Activated naive CD4-positive, alpha-beta T cell treated with anti-CD3 and anti-CD28 coated beads, Interleukin-2, amount 50 U/mL, for 24 hours (primary cell): ENCODE results near the gene GRIN3A.
"Not testable (repeated sequence)": the region's sequence is repeated elsewhere in the genome, so short reads cannot be mapped to it uniquely, and the experiment has no call there.

Source experiments
- H3K27ac Mint-ChIP-seq: one replicate; pipeline ENCODE4 v1.8.0; 2021; ENCODE audit warnings: mild to moderate bottlenecking, mixed read lengths
- H3K27me3 Mint-ChIP-seq: one replicate; pipeline ENCODE4 v1.8.0; 2021; ENCODE audit warnings: mixed read lengths
- H3K36me3 Mint-ChIP-seq: one replicate; pipeline ENCODE4 v1.8.0; 2021; ENCODE audit warnings: mixed read lengths
- H3K4me1 Mint-ChIP-seq: one replicate; pipeline ENCODE4 v1.8.0; 2021; ENCODE audit warnings: mixed read lengths
- H3K4me3 Mint-ChIP-seq: one replicate; pipeline ENCODE4 v1.8.0; 2021; ENCODE audit warnings: mild to moderate bottlenecking, mixed read lengths
- H3K9me3 Mint-ChIP-seq: one replicate; pipeline ENCODE4 v1.8.0; 2021; ENCODE audit warnings: mixed read lengths

GRIN3A gene

DNA sequence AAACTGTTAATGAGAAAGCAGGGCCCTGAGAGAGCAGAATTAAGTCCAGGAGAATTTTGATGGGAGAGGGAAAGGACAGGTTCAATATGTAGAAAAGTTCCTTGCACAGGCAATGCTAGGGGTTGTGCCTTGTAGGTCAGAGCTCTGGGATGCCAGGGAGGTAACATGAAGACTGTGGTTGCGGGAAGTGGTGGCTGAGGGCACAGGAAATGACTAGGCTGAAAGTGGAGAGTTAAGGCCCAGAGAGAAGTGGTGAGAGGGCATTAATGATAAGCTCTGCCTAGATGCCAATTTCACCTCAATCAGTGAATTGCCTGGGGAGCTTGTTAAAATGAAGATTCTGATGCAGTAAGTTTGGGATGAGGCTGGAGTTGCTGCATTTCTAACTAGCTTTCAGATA is 112.2 kb downstream of the GRIN3A start:
- H3K27ac Mint-ChIP-seq, result no peak overlapping the region
- H3K4me3 Mint-ChIP-seq, result no peak overlapping the region
- H3K4me1 Mint-ChIP-seq, result peaks cover 6% of the 10 kb centered on the region
- H3K36me3 Mint-ChIP-seq, result no peaks in the 10 kb centered on the region
- H3K9me3 Mint-ChIP-seq, result no peaks in the 10 kb centered on the region
- H3K27me3 Mint-ChIP-seq, result no peaks in the 10 kb centered on the region

DNA sequence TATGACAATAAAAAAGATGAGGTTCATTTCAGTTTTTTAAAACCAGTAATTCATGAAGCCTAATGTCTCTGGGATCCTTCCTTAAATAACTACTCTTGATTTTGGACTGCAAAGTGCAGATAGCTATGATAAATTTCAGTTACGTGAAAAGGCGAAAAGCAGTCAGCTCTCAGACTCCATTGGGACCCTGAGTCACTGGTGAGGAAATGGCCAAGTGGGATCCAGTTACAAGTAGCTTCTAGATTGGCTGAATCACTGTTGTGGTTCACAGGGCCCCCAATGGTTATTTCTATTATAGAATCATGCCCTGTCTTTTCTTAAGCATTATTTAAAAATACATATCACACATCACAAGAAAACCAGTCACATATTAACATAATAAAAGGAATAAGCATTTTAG is 112.6 kb downstream of the GRIN3A start:
- Mint-ChIP-seq H3K27ac (no peak overlapping the region), H3K9me3 (no peaks in the 10 kb centered on the region), H3K36me3 (no peaks in the 10 kb centered on the region), H3K27me3 (no peaks in the 10 kb centered on the region), H3K4me3 (no peak overlapping the region), H3K4me1 (peaks cover 6% of the 10 kb centered on the region)

DNA sequence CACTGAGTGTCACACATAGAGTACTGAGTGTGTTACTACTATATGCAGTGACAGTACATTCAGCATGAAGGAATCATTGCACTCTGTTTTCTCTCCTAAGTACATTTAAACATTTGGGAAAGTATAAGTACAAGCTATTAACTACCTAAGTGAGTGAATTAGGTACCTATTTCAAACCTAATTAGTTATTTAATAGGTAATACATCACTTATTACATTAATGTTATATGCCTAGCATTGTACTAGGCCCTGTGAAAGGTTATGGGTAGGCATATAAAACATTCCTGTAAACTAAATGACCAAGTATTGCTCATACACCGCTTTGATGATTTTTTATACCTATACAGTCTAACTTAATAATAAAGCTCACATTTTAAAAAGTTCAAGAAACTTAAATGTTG is 118.0 kb downstream of the GRIN3A start:
- Mint-ChIP-seq H3K36me3 (no peaks in the 10 kb centered on the region), H3K9me3 (no peaks in the 10 kb centered on the region)

DNA sequence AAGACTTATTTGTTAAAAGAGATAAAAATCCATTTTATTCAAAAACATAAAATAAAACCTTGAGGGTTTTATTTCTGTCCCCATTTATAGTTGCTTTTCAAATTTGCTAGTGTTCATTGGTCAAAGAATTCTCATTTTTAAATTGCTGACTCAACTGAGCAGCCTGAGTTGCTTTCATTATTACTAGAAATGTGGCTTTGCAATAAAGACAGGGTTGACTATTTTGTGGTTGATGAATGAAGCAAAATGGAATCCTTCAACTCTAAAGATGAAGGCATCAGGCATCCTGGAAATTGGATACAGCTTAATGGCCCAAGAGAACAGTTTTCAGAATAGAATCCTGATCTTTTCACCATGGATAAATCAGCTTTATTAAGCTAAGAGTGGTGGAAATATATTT is 119.7 kb downstream of the GRIN3A start:
- Mint-ChIP-seq H3K4me1 (no peaks in the 10 kb centered on the region), H3K36me3 (no peaks in the 10 kb centered on the region), H3K27me3 (no peaks in the 10 kb centered on the region), H3K9me3 (no peaks in the 10 kb centered on the region), H3K27ac (no peak overlapping the region), H3K4me3 (no peak overlapping the region)

More for the DNA sequence above, 118.0 kb downstream of the GRIN3A start:
- H3K27me3 Mint-ChIP-seq, result no peaks in the 10 kb centered on the region
- H3K4me3 Mint-ChIP-seq, result no peak overlapping the region
- H3K4me1 Mint-ChIP-seq, result no peaks in the 10 kb centered on the region
- H3K27ac Mint-ChIP-seq, result no peak overlapping the region

DNA sequence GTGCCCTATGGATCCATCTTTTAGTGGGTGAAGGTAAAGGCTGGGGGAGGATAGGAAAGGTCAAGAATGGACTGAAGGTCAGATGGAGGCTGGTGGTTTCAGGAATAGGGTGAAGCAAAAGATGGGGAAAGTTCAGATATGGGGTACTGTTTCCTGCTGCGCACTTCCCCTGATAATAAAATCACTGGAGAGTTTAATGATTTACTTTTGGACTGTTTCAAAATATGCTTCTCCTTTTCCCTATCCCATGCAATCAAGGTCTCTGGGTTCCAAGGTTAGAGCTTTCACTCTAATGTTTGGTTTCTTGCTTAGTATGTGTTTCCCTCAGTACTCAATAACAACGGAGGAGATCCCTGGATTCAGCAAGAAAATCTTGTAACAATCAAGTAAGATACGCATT is 132.9 kb downstream of the GRIN3A start:
- Mint-ChIP-seq H3K27me3 (peaks cover 3% of the 10 kb centered on the region), H3K27ac (no peak overlapping the region), H3K9me3 (no peaks in the 10 kb centered on the region), H3K4me3 (no peak overlapping the region), H3K4me1 (peaks cover 5% of the 10 kb centered on the region), H3K36me3 (no peaks in the 10 kb centered on the region)

DNA sequence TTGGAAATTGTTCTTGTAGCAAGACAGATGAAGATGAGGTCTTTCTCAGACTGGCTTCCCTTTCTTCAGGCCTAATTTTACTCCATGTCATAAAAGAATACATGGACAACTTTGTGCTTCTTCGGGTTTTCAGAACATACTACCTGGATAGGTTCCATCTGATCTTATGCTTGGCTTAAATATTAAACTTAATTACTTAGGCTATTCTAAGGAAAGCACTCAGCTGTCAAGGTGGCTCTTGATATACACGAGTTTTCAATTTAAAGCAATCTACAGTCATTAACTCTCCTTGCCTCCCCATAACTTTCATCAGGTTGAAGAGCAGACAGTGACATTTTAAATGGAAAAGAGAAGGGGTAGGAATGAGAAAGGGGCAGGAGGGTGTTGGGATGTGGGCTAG is 134.2 kb downstream of the GRIN3A start:
- H3K27me3 Mint-ChIP-seq, result peaks cover 3% of the 10 kb centered on the region
- H3K36me3 Mint-ChIP-seq, result no peaks in the 10 kb centered on the region
- H3K27ac Mint-ChIP-seq, result no peak overlapping the region
- no peaks in the 10 kb centered on the region for H3K9me3 Mint-ChIP-seq
- no peak overlapping the region for H3K4me3 Mint-ChIP-seq
- peaks cover 5% of the 10 kb centered on the region for H3K4me1 Mint-ChIP-seq

DNA sequence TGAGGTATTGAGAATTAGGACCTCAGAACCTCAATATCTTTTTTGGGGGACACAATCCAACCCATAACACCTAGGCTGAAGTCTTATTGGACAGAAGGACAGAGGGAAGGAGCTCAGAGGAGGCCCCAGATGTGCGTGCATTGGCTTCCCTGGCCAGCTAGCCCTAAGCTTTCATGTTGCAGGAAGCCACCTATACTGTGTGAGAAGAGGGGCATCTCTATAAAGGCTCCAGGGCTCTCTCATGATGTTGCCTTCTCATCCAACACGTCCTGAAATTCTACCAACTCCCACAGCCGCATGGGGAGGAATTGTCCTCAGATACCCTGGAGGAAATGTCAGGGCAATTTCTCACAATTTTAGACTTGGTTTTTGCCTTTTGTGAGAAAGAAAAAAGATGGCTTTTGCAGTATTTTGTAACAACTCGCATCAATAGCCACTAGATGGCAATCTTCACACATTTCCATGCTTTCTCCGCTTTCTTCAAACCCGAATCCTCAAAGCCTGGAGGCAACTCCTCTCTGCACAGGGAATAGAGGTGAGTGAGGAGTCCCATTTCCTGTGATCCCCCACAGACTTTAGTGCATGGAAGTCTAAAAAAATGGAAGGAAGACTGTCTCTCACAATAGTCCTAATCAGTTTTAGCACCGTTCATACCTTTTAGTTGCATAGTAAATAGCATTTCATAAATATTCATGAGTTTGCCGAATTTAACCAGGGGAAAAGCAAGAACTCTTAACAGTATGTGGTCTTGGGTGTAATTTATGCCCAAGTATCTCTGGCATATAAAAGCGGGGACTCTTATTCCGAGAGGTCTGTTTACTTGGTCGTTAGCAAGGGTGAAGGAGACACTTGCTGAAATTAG is 136.3 kb downstream of the GRIN3A start:
- H3K27me3 Mint-ChIP-seq, result no peaks in the 10 kb centered on the region
- no peaks in the 10 kb centered on the region for H3K36me3 Mint-ChIP-seq
- H3K9me3 Mint-ChIP-seq, result no peaks in the 10 kb centered on the region
- H3K4me3 Mint-ChIP-seq, result peak overlapping the region; percentile 64
- H3K4me1 Mint-ChIP-seq, result peaks cover 5% of the 10 kb centered on the region
- H3K27ac Mint-ChIP-seq, result no peak overlapping the region

DNA sequence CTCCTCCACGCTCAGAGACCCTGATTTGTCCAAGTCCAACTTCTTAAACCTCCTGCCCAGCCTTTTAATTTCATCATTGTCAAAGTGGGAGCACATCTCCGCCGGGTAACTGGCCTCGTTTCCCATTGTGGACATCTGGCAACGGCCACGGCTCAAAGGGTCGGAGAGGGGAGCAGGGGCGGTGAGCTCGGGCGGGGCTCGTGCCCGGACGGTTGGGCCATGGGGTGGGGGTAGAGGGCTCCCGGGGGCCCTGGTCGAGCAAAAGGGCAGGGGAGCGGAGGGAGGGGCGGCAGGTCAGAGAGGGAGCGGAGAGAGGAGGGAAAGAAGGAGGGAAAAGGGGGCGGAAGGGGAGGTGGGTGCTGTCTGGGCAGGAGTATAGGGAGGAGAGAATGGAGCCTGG is 143.7 kb downstream of the GRIN3A start, which contains the start of gene PPP3R2:
TSS of gene PPP3R2 (minus strand) at position 174 of the 400 bp plus-strand sequence. CDS start at position 126, 48 bp downstream.
- Mint-ChIP-seq H3K4me3 (no peak within 1 kb of the TSS), H3K27ac (peak within 1 kb of the TSS; percentile 30), H3K36me3 (no peaks in the 10 kb centered on the region), H3K4me1 (no peaks in the 10 kb centered on the region), H3K27me3 (no peaks in the 10 kb centered on the region), H3K9me3 (no peaks in the 10 kb centered on the region)

DNA sequence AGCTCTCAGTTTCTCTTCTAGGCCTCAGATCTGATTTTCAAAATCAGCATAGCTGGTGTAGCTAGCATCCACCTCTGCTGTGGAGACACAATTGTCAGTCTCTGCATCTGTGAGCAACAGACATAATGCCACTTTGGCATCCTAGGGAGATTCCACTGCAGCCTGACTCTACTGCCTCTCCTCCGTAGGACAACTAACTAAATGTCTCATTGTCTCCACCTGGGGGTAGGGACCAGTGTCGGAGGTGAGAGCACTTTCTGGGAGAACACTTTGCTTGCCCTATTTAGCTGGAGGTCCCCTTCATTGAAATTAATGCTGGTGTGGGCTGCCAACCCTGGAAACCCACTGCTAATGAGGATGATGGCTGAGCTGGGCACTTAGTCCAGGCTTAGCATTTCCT is 145.1 kb downstream of the GRIN3A start:
- Mint-ChIP-seq H3K36me3 (no peaks in the 10 kb centered on the region), H3K27me3 (no peaks in the 10 kb centered on the region), H3K4me3 (no peak overlapping the region), H3K4me1 (no peaks in the 10 kb centered on the region), H3K9me3 (no peaks in the 10 kb centered on the region), H3K27ac (no peak overlapping the region)

DNA sequence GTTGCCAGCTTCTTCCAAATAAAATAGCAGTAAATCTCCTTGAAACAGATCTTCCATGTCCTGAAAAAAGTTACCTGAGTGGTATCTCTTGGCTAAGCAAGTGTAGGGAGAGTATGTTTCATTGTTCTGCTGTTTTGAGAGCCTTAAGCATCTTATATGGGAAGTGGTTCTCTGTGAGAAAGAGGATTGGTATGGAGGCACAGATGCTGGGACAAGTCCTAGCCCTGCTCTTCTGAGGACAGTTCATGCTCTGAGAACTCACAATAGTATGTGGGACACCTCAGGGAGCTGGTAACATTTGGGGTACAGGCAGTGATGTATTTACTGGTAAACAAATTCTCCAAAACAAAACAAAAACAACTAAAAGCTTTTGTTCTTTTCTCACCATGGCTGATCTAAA is 145.7 kb downstream of the GRIN3A start:
- no peaks in the 10 kb centered on the region for H3K36me3 Mint-ChIP-seq
- H3K4me3 Mint-ChIP-seq, result no peak overlapping the region
- H3K9me3 Mint-ChIP-seq, result no peaks in the 10 kb centered on the region
- H3K4me1 Mint-ChIP-seq, result no peaks in the 10 kb centered on the region
- H3K27me3 Mint-ChIP-seq, result no peaks in the 10 kb centered on the region
- H3K27ac Mint-ChIP-seq, result no peak overlapping the region

DNA sequence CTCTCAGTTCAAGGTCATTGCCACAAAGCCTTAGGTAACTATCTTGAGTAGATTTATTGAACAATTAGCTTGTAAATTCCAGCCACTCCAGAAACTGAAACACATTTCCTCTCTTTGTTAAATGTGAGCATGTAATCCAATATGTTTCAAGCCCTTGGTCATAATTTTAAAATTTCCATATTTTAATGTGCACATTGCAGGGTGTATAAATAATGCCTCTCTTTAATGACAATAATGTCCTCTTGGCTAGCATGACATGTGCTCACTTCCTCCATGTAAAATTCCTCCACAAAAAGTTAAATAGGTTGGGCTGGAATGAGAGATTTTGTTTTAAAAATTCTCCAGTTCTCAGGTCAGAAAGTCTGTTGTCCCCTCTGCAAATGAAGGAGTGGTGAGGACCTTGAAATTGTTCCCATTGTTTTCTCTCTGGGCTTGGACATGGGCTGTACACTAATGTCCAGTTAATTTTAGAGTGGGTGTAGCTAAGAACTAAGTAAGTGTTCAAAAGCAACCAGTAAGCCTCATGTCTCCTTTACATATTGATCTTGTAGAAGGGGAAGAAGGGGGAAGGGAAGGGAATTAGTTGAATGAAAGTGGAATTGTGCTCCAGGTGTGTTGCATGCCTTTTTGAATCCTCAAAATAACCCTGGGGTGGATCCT is 146.5 kb downstream of the GRIN3A start:
- Mint-ChIP-seq H3K27ac (no peak overlapping the region), H3K27me3 (no peaks in the 10 kb centered on the region), H3K4me1 (peaks cover under 1% of the 10 kb centered on the region), H3K9me3 (no peaks in the 10 kb centered on the region), H3K4me3 (no peak overlapping the region), H3K36me3 (no peaks in the 10 kb centered on the region)

DNA sequence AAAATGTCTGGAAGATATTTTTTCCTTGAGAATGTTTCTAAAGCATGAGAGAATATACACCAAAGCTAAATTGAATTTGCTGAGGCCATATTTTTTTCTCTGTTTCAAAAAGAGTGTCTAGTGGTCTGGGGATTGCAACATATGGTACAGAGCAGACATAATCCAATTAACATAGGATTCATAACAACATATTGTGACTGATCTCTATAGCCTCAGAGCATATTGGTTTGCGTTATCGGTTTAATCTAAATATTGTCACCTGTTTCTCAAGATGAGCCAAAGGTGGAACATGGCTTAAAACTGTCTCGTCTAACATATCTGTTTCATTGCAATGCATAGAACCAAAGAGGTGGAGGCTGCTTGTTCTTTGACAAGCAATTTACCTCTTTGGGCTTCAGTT is 147.5 kb downstream of the GRIN3A start:
- Mint-ChIP-seq H3K4me3 (no peak overlapping the region), H3K27me3 (no peaks in the 10 kb centered on the region), H3K9me3 (no peaks in the 10 kb centered on the region), H3K36me3 (no peaks in the 10 kb centered on the region), H3K27ac (no peak overlapping the region), H3K4me1 (peaks cover 6% of the 10 kb centered on the region)

DNA sequence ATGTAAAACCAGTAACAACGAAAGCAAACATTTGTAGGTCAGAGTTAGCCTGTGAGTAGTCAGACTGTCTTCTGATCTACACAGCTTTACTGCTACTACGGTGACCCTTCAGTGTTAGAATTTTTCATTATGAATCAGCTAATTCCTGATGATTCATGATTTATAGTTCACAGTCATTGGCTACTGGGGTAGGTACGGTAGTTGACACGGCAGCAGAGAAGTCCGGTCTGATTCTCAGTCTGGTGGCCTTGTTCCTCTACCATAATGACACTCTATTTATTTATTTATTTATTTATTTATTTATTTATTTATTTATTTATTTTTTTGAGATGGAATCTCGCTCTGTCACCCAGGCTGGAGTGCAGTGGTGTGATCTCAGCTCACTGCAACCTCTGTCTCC is 148.4 kb downstream of the GRIN3A start:
- not testable (repeated sequence) for H3K27me3 Mint-ChIP-seq, H3K27ac Mint-ChIP-seq, H3K4me1 Mint-ChIP-seq, H3K9me3 Mint-ChIP-seq, H3K4me3 Mint-ChIP-seq, H3K36me3 Mint-ChIP-seq

DNA sequence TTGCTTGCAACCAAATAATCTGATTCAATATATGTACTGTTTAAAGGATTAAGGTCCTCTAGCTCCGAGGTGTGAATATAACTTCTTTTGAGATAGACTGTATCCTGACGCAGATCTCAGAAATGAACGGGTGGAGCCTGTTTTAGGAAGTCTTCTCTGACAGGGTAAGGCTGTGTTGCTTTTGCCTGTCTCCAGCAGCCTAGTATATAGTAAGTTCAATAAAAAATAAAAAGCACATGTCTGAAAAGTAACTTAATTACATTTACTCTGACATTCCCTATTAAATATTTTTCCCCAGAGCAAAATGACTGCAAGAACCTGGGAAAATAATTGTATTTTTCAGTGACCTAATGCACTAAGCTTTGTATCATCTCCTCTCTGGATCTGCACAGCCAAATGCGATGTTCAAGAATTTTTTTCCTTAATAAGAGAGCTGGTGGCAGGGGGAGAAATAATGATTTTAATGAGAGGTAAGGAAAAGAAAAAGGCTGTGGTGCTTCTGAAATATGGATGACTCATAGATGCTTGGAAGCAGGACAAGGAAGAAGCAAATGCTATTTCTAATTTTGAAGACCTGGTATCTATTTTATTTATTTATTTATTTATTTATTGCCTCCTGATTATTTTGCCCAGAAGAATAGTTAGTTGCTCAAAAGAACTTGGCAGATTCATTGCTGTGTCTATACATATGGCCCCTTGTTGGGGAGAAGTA is 151.0 kb downstream of the GRIN3A start:
- Mint-ChIP-seq H3K4me3 (no peak overlapping the region), H3K36me3 (no peaks in the 10 kb centered on the region), H3K4me1 (peaks cover 6% of the 10 kb centered on the region), H3K27ac (no peak overlapping the region), H3K9me3 (no peaks in the 10 kb centered on the region), H3K27me3 (no peaks in the 10 kb centered on the region)

DNA sequence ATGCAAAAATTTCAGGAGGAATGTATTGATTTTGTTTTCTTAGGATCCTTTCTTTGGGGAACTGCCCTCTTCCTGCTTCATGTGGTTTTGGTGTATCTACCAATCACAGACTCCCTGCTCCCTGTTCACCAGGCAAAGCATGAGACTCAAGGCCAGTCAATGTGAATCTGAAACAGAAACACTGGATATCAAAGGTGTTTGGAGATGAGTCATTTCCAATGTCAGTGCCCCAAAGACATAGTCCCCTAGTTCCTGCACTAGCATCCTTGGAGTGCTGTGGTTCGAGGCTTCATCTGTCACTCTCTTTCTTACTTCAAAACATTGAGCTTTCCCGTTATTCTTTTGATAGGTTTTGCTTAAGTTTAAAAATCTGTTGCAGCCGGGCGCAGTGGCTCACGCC is 151.8 kb downstream of the GRIN3A start:
- H3K4me1 Mint-ChIP-seq, result peaks cover 6% of the 10 kb centered on the region
- no peaks in the 10 kb centered on the region for H3K27me3 Mint-ChIP-seq
- H3K27ac Mint-ChIP-seq, result no peak overlapping the region
- H3K4me3 Mint-ChIP-seq, result no peak overlapping the region
- no peaks in the 10 kb centered on the region for H3K36me3 Mint-ChIP-seq
- no peaks in the 10 kb centered on the region for H3K9me3 Mint-ChIP-seq

DNA sequence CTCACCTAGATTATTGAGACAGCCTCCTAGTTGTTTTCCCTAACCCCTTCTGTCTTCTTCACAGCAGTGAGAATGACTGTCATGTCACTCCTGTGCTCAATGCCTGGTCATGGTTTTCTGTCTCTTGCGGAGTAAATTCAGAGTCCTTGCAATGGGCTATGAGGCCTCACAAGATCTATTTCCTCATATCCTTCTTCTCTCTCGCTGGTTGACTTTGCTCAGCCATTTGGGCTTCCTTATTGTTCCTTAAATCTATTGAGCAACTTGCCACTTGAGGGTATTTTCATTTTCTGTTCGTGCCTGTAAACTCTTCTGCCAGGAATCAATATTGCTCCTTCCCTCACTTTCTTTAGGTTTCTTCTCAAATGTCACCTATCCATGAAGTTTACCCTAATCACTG is 152.7 kb downstream of the GRIN3A start:
- H3K9me3 Mint-ChIP-seq, result no peaks in the 10 kb centered on the region
- H3K27ac Mint-ChIP-seq, result no peak overlapping the region
- no peaks in the 10 kb centered on the region for H3K36me3 Mint-ChIP-seq
- H3K27me3 Mint-ChIP-seq, result no peaks in the 10 kb centered on the region
- no peak overlapping the region for H3K4me3 Mint-ChIP-seq
- peaks cover 6% of the 10 kb centered on the region for H3K4me1 Mint-ChIP-seq
